ENCODE data around the gene MUC16. TPM values are rescaled to one million over a fixed set of nuclear protein-coding genes. Genes with fewer than 3 reads are reported as not detected.

Gene MUC16
- total and polyA plus RNA-seq, 2 donors (not counting 1 experiment from before 2014, with no cell fraction given): 0.91 to 1.1 TPM

- Histone ChIP-seq H3K36me3 (replicated peaks in 1 of 2; ENCODE audit: control extremely low read depth in 1 of 2, control insufficient read depth in 1 of 2, extremely low read depth in 1 of 2, insufficient read depth in 2 of 2, low read length in 1 of 2) (no peaks in the 10 kb centered on the region), H3K4me3 (ENCODE audit: control extremely low read depth in 1 of 5, extremely low read depth in 1 of 5, insufficient read depth in 1 of 5, low read depth in 2 of 5, low read length in 4 of 5) (no peak overlapping the region), H3K27me3 (replicated peaks in 1 of 4; ENCODE audit: control extremely low read depth in 1 of 4, control insufficient read depth in 3 of 4, insufficient read depth in 4 of 4, low read length in 3 of 4) (no peaks in the 10 kb centered on the region), H2AFZ (ENCODE audit: insufficient read depth, low read depth, low read length, poor library complexity, severe bottlenecking) (no peak overlapping the region), H3K9ac (ENCODE audit: low read length) (no peak overlapping the region), H3K9me3 (ENCODE audit: control extremely low read depth in 1 of 3, control insufficient read depth in 2 of 3, insufficient read depth in 1 of 3, low read length in 2 of 3) (peaks cover 0 to 7% (median 0%) of the 10 kb centered on the region in 3 donors), H3K79me2 (ENCODE audit: control insufficient read depth, insufficient read depth, low read length) (no peaks in the 10 kb centered on the region), H3K27ac (ENCODE audit: low read length in 2 of 2) (no peak overlapping the region), H3K4me2 (replicated peaks; ENCODE audit: low read depth, low read length, poor library complexity, severe bottlenecking) (no peak overlapping the region), H3K4me1 (ENCODE audit: control insufficient read depth in 2 of 2, insufficient read depth in 2 of 2, low read length in 2 of 2) (no peaks in the 10 kb centered on the region), H4K20me1 (ENCODE audit: control insufficient read depth, insufficient read depth, low read length, poor library complexity, severe bottlenecking) (no peaks in the 10 kb centered on the region)
- H3K27ac Mint-ChIP-seq: no peak overlapping the region
- ATAC-seq (ENCODE audit: low read depth): no peak
- intact Hi-C loops (cut with micrococcal nuclease): no loop called here
- no peak overlapping the region for H3K4me3 Mint-ChIP-seq
- 86% methylated on average over 3 of the region's 4 CpGs for WGBS (ENCODE audit: insufficient coverage)
- no peak for DNase-seq
- no peak for TF ChIP-seq CTCF (IDR thresholded peaks at IDR 0.05)
- no peak for TF ChIP-seq EZH2 (IDR thresholded peaks at IDR 0.05; ENCODE audit: borderline replicate concordance, insufficient read depth, low read depth, low read length, poor library complexity, severe bottlenecking)
- H3K27me3 Mint-ChIP-seq: no peaks in the 10 kb centered on the region
- ChIA-PET CTCF (no interaction called here), POLR2A (no interaction called here)
- no peaks in the 10 kb centered on the region for H3K4me1 Mint-ChIP-seq
- no peaks in the 10 kb centered on the region for H3K9me3 Mint-ChIP-seq (ENCODE audit: insufficient read depth)
Measured at GRCh38 chr19:9052894-9053293, 42.7 kb upstream of the MUC16 start.

GRCh38 chr19:9046694-9047093 lies 36.5 kb upstream of the MUC16 start:
- intact Hi-C loops (cut with micrococcal nuclease): no loop called here
- WGBS (ENCODE audit: insufficient coverage): 44% methylated on average over 3 of the region's 4 CpGs
- Histone ChIP-seq H3K36me3 (replicated peaks in 1 of 2; ENCODE audit: control extremely low read depth in 1 of 2, control insufficient read depth in 1 of 2, extremely low read depth in 1 of 2, insufficient read depth in 2 of 2, low read length in 1 of 2) (no peaks in the 10 kb centered on the region), H3K9ac (ENCODE audit: low read length) (no peak overlapping the region), H3K27ac (ENCODE audit: low read length in 2 of 2) (no peak overlapping the region), H3K4me2 (replicated peaks; ENCODE audit: low read depth, low read length, poor library complexity, severe bottlenecking) (no peak overlapping the region), H3K9me3 (ENCODE audit: control extremely low read depth in 1 of 3, control insufficient read depth in 2 of 3, insufficient read depth in 1 of 3, low read length in 2 of 3) (peaks cover 0 to 5% (median 0%) of the 10 kb centered on the region in 3 donors), H3K4me3 (ENCODE audit: control extremely low read depth in 1 of 5, extremely low read depth in 1 of 5, insufficient read depth in 1 of 5, low read depth in 2 of 5, low read length in 4 of 5) (no peak overlapping the region), H3K27me3 (replicated peaks in 1 of 4; ENCODE audit: control extremely low read depth in 1 of 4, control insufficient read depth in 3 of 4, insufficient read depth in 4 of 4, low read length in 3 of 4) (no peaks in the 10 kb centered on the region), H4K20me1 (ENCODE audit: control insufficient read depth, insufficient read depth, low read length, poor library complexity, severe bottlenecking) (no peaks in the 10 kb centered on the region), H3K79me2 (ENCODE audit: control insufficient read depth, insufficient read depth, low read length) (no peaks in the 10 kb centered on the region), H2AFZ (ENCODE audit: insufficient read depth, low read depth, low read length, poor library complexity, severe bottlenecking) (no peak overlapping the region), H3K4me1 (ENCODE audit: control insufficient read depth in 2 of 2, insufficient read depth in 2 of 2, low read length in 2 of 2) (no peaks in the 10 kb centered on the region)
- Mint-ChIP-seq H3K27me3 (peaks cover 3% of the 10 kb centered on the region), H3K4me3 (no peak overlapping the region), H3K4me1 (no peaks in the 10 kb centered on the region), H3K27ac (no peak overlapping the region), H3K9me3 (ENCODE audit: insufficient read depth) (no peaks in the 10 kb centered on the region)
- POLR2A ChIA-PET: no interaction called here
- ATAC-seq (ENCODE audit: low read depth): no peak
- TF ChIP-seq EZH2 (IDR thresholded peaks at IDR 0.05; ENCODE audit: borderline replicate concordance, insufficient read depth, low read depth, low read length, poor library complexity, severe bottlenecking) (no peak), CTCF (IDR thresholded peaks at IDR 0.05) (no peak)
- no peak for DNase-seq
- CTCF ChIA-PET: interaction anchor here (0.6 kb wide), 1 partner anchor 396 kb away, joined by 3 read pairs; no protein-coding TSS in a partner anchor

Measured in B cell (primary cell).